OCI-LY3 (cell line): ENCODE results near the gene SNCG.

Experiments
- CTCF ChIP-seq: fragments of 200-600, 300-600 bp; sonication (generic); IDR thresholded peaks from 2 replicates; pipeline ENCODE4 v1.5.1; 2014; ENCODE audit warnings: antibody characterized with exemption, low read length, low read depth
- EZH2phosphoT487 ChIP-seq: fragments of 200-600 bp; shearing (Covaris generic); IDR thresholded peaks from 2 replicates; pipeline ENCODE4 v1.6.1; 2018; ENCODE audit warnings: antibody characterized with exemption, mixed run types, low read depth

- TF ChIP-seq CTCF (no peak), EZH2phosphoT487 (no peak)
Measured at GRCh38 chr10:86937502-86938154, 20.8 kb upstream of the SNCG start.
